ENCODE measurements around the gene PLXDC2. TPM values are rescaled to one million over a fixed set of nuclear protein-coding genes. Genes with fewer than 3 reads are reported as not detected.

The PLXDC2 gene
- total RNA-seq, 1 donor from 2014 or later = 92.0 TPM

- DNase-seq (ENCODE audit: low spot score) = no peak
These were observed 294.2 kb downstream of the PLXDC2 start for GRCh38 chr10:20110125-20111100.

DNA sequence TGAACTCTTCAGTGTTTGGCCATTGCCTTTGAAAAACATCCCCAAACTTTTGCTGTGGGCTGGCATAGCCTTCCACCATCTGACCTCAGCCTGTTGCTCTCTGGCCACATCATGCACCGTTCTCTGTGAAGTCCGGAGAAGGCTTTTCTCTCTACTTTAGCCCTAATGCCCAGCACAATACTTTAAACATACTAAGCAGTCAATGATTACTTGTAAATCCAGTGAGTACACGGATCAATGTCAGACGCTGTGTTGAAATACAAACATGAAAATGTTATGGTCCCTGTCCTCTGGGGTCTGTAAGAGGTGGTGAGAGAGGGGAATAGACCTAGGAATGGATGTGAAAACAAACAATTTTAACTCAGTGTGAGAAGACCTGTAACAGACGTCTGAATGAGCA lies 297.9 kb downstream of the PLXDC2 start:
- DNase-seq (ENCODE audit: low spot score) = no peak

- DNase-seq (ENCODE audit: low spot score) = no peak
These were observed 299.7 kb downstream of the PLXDC2 start for GRCh38 chr10:20115894-20116293.

GRCh38 chr10:20117471-20117870 lies 301.2 kb downstream of the PLXDC2 start:
- DNase-seq (ENCODE audit: low spot score) = no peak

DNA sequence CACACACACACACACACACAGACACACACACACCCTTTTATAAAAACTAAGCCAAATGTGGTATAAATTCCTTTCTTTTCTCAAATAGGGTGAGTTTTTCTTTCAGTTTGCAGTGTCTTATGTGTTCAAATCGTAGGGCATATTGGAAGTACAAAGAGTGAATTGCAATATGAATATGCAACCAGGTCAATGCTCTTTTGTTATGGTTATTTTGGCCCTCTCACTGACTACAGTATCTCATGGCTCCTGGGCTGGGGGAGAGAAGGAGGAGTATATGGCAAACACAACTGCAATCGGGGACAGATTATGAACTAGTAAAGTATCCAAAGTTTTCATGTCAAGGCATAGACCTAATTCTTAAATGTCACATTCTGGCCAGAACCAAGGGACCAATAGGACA lies 301.9 kb downstream of the PLXDC2 start:
- DNase-seq (ENCODE audit: low spot score) = no peak

GRCh38 chr10:20128811-20129210 lies 312.6 kb downstream of the PLXDC2 start:
- no peak for DNase-seq (ENCODE audit: low spot score)

GRCh38 chr10:20132816-20133215 lies 316.6 kb downstream of the PLXDC2 start:
- DNase-seq (ENCODE audit: low spot score) = no peak

GRCh38 chr10:20133669-20134189 lies 317.5 kb downstream of the PLXDC2 start:
- DNase-seq (ENCODE audit: low spot score) = no peak

DNA sequence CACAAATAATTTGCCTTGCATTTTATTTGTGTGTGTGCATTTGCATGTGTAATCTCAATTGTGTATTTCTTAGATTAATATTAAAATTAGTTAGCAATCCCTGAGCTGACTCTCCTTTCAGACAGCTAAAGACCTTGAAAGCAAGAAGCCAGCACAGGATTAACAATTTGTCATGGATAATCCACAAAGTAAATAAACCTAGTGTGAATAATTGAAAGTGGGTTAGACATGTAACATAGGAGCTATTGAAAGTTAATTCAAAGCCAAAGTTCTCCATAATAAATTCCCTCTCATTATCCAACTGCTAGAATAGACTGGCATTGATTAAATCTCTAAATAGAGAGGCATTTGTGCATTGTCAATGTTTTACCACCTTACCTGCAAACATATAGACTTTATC lies 326.1 kb downstream of the PLXDC2 start:
- no peak for DNase-seq (ENCODE audit: low spot score)

GRCh38 chr10:20144268-20144667 lies 328.0 kb downstream of the PLXDC2 start:
- no peak for DNase-seq (ENCODE audit: low spot score)

DNA sequence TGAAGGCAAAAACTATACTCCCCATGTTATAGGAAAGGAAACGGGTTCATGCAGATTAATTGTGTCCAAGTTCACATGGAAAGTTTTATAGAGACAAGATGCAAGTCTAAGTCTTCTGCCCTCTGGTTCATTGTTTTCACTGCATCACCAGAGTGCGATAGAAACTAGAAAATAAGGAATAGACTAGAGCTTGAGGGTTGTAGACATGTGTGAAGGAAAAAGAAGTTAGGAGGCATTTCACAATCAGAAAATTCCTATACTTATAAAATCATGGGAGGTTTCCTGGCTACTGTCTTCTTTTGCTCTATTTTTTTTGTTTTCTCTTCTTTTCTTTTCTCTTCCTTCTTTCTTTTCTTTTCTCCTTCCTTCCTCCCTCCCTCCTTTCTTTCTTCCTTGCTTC lies 329.8 kb downstream of the PLXDC2 start:
- DNase-seq (ENCODE audit: low spot score) = no peak

DNA sequence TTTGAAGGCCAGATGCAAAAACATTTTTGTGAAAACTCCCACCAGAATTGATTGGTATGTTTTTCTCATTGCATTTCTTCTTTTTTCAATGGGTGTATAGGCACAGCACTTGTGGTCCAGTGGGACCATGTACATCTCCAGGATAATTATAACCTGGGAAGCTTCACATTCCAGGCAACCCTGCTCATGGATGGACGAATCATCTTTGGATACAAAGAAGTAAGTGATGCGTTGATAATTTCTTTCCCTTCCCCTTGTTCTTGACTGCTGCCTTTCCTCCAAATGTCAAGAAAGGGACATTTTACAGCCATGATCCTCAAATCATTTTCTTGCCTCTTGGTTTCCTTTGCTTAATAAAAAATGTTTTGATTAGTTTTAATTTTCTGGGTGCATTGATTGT lies 331.5 kb downstream of the PLXDC2 start:
- DNase-seq (ENCODE audit: low spot score) = no peak

DNA sequence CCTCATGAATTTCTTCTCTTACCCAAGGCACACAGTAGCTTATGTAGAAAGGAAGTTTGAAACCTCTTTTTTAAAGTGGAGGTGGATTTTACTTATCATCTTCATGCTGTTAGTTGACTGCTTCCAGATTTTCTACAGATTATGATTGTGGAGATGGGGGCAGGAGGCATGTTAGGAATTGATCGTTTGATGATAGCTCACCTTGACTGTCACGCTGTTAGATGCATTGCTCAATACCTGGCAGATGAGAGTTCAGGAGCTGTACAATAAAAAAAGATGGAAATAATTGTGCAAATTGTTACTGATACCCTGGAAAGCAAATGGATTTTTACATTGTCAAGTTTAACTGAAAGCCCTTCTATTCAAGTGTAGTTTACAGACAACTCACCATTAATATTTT lies 340.3 kb downstream of the PLXDC2 start:
- no peak for DNase-seq (ENCODE audit: low spot score)

DNA sequence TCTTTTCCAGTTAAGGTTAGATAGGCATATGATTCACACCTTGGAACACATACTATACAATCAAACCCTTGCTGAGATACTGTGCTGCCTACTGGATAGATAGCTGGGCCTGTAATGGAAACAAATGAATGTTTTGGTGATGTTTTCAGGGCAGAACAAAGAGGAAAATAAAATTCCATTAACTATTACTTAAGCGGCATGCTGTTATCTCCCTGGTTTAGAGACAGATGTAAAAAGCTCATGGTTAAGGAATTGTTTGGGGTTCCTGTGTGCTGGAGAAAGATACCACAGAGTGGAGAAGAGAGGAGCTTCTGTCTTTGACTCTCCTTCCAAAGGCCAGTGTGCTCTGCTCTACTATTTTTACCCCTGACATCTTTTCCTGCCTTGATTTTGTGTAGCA lies 341.1 kb downstream of the PLXDC2 start:
- DNase-seq (ENCODE audit: low spot score) = no peak

GRCh38 chr10:20158086-20158485 lies 341.9 kb downstream of the PLXDC2 start:
- no peak for DNase-seq (ENCODE audit: low spot score)

DNA sequence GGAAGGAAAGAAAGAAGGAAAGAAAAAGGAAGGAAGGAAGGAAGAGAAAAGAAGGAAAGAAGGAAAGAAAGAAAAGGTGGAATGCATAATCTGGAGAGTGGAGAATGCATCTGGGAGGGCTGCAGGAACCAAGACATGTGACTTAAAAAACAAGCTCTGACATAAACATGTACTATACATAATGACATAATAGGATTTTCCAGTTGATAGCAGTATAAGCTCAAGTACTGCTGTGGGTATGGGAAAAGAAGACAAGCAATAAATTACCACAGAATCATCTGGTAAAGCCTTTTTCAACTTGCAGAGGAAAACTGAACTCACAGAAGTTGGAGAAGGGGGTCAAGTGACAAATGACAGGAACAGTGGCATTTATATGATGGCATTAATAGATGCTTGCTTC lies 345.9 kb downstream of the PLXDC2 start:
- DNase-seq (ENCODE audit: low spot score) = no peak

DNA sequence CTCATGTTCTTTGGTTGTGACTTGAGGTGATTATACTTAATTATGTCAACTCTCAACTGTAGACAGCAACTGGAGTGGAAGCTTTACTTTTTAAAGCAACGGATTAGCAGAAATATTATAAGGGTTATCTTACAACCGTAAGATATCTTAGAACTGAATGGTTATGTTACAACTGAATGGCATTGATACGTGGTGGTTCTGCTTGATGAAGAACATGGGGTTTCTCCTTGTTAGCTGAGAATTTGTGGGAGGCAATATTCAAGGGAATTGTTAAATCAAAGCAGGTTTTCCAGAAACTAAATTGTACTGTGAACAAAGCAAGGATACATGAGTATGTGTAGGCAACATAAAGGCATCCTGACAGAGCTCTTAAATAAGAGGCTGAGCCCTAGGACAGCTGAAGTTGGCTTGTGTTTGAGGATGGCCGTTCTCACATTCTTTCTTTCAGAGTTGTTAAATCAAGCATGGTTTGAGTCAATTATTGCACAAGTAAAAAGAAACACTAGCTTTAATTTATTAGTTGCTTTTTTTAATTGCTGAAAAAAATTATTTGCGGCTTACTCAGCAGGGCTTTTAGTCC lies 350.0 kb downstream of the PLXDC2 start:
- DNase-seq (ENCODE audit: low spot score) = no peak

- no peak for DNase-seq (ENCODE audit: low spot score)
These were observed 354.4 kb downstream of the PLXDC2 start for GRCh38 chr10:20170661-20171060.

- no peak for DNase-seq (ENCODE audit: low spot score)
These were observed 356.8 kb downstream of the PLXDC2 start for GRCh38 chr10:20173046-20173445.

DNA sequence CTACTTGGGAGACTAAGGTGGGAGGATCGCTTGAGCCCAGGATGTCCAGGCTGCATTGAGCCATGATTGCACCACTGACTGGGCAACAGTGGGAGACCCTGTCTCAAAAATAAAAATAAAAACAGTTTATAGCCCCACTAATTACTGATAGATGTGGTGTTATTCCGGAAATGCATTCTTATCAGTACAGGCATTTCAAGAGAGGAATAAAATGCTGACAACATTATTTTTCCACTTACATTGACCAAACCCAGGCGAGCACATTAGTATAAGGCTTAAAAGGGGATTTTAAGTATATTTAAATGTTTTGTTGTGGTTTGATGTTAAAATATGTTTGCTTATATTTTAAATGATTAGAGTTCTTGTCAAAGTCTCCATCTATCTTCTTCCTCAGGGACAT lies 359.5 kb downstream of the PLXDC2 start:
- DNase-seq (ENCODE audit: low spot score) = no peak

GRCh38 chr10:20180766-20181165 lies 364.5 kb downstream of the PLXDC2 start:
- DNase-seq (ENCODE audit: low spot score) = no peak

DNA sequence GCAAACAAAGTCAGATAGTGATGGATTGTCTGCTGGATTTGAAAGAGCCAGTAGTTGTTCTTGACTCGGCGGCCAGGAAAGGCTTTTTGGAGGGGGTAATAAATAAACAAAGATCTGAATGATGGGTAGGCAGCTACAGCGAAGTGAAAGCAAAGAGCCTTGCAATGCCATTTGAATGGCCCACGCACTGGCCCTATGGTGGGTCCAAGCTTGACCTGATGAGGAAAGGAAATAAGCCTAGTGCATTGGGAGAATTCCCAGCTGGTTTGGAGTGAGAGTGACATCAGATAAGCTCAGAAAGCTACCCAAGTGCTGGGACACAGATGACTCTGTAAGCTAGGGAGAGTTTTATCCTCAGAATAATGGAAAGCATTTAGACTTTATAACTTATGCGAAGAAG lies 365.2 kb downstream of the PLXDC2 start:
- DNase-seq (ENCODE audit: low spot score) = no peak

DNA sequence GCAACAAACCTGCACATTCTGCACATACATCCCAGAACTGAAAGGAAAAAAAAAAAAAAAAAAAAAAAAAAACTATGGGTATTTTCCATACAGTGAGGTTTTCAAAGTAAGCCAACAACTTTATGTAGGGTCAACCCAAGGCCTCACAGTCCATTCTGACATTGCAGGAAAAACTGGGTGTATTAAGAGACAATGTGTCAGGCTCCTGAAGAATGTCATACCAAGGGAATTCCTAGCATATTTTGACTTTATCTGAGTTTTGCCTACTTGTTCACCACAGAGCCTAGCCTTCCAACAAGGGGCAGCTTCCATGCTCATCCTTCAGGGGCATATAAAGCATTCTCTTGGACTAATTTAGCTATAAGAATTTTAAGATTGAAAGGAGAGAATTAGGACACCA lies 368.9 kb downstream of the PLXDC2 start:
- DNase-seq (ENCODE audit: low spot score) = no peak
